Chondrocyte (in vitro differentiated cells): ENCODE results near the gene CREB5. TPM values are rescaled to one million over a fixed set of nuclear protein-coding genes. Genes with fewer than 3 reads are reported as not detected.

Experiments used
- DNase-seq: peaks from one replicate; pipeline ENCODE4 v3.0.0; 2021; ENCODE audit warnings: mixed read lengths, low spot score
- H3K27ac Mint-ChIP-seq: one replicate; pipeline ENCODE4 v1.8.0; 2021; ENCODE audit warnings: mild to moderate bottlenecking, moderate library complexity, mixed read lengths; ENCODE audit not compliant: unreplicated experiment
- H3K27me3 Mint-ChIP-seq: 2 replicates; pipeline ENCODE4 v1.8.0; 2021; ENCODE audit warnings: low read depth, mixed read lengths
- H3K36me3 Mint-ChIP-seq: 2 replicates; pipeline ENCODE4 v1.8.0; 2021; ENCODE audit warnings: low read depth, mixed read lengths
- H3K4me1 Mint-ChIP-seq: 2 replicates; pipeline ENCODE4 v1.8.0; 2021; ENCODE audit warnings: low read depth, mild to moderate bottlenecking, mixed read lengths
- H3K4me3 Mint-ChIP-seq: one replicate; pipeline ENCODE4 v1.8.0; 2021; ENCODE audit warnings: mild to moderate bottlenecking, moderate library complexity, mixed read lengths; ENCODE audit not compliant: unreplicated experiment
- H3K9me3 Mint-ChIP-seq: 2 replicates; pipeline ENCODE4 v1.8.0; 2021; ENCODE audit warnings: low read depth, mixed read lengths
- total RNA-seq: library from RNA; stranded (reverse); gene quantifications from 3 replicates; pipeline ENCODE4 v1.2.1, GENCODE V29; 2021
- TF ChIP-seq, protein P1 (sequence below): fragments of 200-600 bp; sonication (generic); IDR thresholded peaks from 2 replicates; pipeline ENCODE4 v1.5.0; 2021; ENCODE audit warnings: antibody characterized with exemption, mild to moderate bottlenecking, moderate library complexity

CREB5 gene
- total RNA-seq, 1 donor from 2014 or later: 8.2 TPM

DNA sequence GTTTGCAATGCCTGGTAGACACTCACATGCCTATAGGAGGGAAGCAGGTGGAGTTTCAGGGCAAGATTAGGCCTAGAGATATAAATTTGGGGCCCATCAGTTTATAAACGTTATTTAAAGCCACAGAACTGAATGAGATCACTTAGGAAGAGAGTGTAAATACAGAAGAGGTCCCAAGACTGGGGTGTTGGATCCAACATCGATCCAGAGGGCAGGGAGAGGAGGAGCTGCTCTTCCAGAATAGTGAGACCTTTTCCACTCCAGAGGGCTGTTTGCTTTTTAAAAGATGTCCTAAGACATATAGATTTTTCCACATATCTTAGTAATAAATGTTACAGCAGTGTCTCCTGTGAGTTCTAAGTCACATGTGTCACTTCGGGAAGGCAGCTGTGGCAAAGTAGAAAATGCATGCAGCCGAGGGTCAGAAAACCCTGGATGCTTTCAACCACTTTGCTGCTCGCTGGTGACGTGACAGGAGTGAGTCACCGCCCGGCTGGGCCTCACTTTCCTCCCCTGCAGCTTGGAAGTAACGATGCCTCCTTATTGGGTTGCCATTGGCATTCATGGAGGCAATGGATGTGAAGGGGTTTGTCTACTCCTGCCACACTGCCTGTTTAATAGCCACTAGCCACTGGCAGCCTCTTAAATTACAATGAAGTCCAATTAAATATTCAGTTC lies 450.4 kb downstream of the CREB5 start:
- Mint-ChIP-seq H3K9me3 (no peaks in the 10 kb centered on the region), H3K4me1 (peaks cover 32% of the 10 kb centered on the region), H3K27ac (no peak overlapping the region), H3K27me3 (peaks cover 2% of the 10 kb centered on the region), H3K36me3 (no peaks in the 10 kb centered on the region), H3K4me3 (no peak overlapping the region)
- TF ChIP-seq, protein P1, sequence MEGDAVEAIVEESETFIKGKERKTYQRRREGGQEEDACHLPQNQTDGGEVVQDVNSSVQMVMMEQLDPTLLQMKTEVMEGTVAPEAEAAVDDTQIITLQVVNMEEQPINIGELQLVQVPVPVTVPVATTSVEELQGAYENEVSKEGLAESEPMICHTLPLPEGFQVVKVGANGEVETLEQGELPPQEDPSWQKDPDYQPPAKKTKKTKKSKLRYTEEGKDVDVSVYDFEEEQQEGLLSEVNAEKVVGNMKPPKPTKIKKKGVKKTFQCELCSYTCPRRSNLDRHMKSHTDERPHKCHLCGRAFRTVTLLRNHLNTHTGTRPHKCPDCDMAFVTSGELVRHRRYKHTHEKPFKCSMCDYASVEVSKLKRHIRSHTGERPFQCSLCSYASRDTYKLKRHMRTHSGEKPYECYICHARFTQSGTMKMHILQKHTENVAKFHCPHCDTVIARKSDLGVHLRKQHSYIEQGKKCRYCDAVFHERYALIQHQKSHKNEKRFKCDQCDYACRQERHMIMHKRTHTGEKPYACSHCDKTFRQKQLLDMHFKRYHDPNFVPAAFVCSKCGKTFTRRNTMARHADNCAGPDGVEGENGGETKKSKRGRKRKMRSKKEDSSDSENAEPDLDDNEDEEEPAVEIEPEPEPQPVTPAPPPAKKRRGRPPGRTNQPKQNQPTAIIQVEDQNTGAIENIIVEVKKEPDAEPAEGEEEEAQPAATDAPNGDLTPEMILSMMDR: no peak
- DNase-seq: no peak

DNA sequence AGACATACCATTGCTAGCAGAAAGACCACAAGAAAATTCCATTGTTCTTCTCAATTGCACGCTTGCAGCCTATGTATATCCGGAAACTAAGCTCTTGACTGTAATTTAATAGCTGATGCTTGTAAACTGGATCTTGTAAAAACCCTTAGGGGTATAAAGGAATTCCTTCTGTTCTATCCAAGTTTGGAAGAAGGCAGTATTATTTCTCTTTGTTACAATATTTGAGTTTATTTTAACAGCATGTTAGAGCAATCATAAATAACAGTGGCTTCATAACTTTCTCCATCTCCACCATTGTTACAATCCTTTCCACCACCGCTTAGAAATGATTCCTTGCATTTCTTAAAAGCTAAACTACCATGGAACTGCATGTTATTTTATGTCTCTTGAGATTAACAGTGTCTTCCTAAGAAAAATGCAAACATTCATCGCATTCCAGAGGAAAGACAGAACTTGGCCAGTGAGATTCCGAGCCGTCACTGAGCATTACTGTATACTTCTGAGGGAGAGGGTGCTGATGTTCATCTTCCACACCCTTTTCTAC lies 453.4 kb downstream of the CREB5 start:
- peak overlapping the region; percentile 52 for H3K27ac Mint-ChIP-seq
- TF ChIP-seq, protein P1: no peak
- H3K36me3 Mint-ChIP-seq: no peaks in the 10 kb centered on the region
- no peaks in the 10 kb centered on the region for H3K27me3 Mint-ChIP-seq
- no peak for DNase-seq
- H3K9me3 Mint-ChIP-seq: no peaks in the 10 kb centered on the region
- H3K4me1 Mint-ChIP-seq: peaks cover 32% of the 10 kb centered on the region
- no peak overlapping the region for H3K4me3 Mint-ChIP-seq

DNA sequence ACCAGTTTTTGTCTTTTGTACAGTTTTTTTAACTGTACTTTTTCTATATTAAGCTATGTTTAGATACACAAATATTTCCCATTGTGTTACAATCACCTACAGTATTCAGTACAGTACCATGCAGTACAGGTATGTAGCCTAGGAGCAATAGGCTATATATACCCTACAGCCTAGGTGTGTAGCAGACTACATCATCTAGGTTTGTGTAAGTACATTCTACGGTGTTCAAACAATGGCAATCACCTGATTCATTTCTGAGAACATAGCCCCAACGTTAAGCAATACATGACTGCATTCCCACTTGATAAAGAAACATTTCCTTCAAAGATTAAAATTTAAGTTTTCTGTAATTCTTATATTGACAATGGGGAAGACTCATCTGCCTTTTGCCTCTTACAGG lies 456.4 kb downstream of the CREB5 start:
- H3K27ac Mint-ChIP-seq: no peak overlapping the region
- no peak for DNase-seq
- H3K36me3 Mint-ChIP-seq: no peaks in the 10 kb centered on the region
- H3K4me3 Mint-ChIP-seq: no peak overlapping the region
- TF ChIP-seq, protein P1: no peak
- H3K4me1 Mint-ChIP-seq: peaks cover 25% of the 10 kb centered on the region
- H3K27me3 Mint-ChIP-seq: no peaks in the 10 kb centered on the region
- no peaks in the 10 kb centered on the region for H3K9me3 Mint-ChIP-seq

DNA sequence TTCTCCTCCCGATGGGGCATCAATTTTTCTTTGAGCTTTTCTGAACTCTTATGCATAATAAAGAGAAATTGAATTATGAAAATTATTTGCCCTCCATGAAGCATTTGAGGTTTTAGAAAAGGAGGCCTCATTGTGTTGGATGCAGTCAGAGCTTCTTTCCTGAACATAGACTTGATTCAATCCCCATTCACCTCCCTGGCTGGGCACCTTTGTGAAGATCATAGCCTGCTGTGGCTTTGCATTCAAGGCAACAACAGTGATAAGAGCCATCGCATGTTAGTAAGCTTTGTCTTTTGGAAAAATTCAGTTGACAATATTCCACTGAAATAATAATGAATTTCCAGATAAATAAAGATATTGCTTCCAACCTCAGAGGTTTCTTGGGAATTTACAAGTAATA lies 458.8 kb downstream of the CREB5 start:
- H3K9me3 Mint-ChIP-seq: no peaks in the 10 kb centered on the region
- no peak overlapping the region for H3K4me3 Mint-ChIP-seq
- TF ChIP-seq, protein P1: no peak
- no peaks in the 10 kb centered on the region for H3K36me3 Mint-ChIP-seq
- H3K4me1 Mint-ChIP-seq: peaks cover 5% of the 10 kb centered on the region
- no peaks in the 10 kb centered on the region for H3K27me3 Mint-ChIP-seq
- H3K27ac Mint-ChIP-seq: no peak overlapping the region
- no peak for DNase-seq

DNA sequence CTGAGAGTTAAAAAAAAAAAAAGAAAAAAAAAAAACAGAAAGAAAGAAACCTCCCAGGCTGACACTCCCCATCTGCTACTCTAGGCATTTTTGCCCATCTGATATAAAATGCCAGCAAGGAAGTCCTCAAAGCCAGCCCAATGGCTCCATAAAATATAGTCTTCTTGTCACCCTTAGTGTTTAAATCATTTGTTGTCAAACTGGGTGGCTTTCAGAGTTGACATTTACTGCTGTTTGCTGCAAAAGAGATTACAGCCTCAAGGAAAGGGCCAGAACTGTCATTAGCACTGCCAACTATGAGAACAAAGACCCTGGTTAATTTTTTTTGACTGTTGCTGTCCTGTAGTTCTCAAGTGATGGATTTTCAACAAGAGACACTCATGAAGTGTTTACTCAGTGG lies 459.3 kb downstream of the CREB5 start:
- Mint-ChIP-seq H3K27ac (no peak overlapping the region), H3K4me3 (no peak overlapping the region), H3K27me3 (no peaks in the 10 kb centered on the region), H3K4me1 (no peaks in the 10 kb centered on the region), H3K36me3 (no peaks in the 10 kb centered on the region), H3K9me3 (no peaks in the 10 kb centered on the region)
- DNase-seq: no peak
- TF ChIP-seq, protein P1: no peak
